ENCODE measurements around the gene CLOCK.

DNA sequence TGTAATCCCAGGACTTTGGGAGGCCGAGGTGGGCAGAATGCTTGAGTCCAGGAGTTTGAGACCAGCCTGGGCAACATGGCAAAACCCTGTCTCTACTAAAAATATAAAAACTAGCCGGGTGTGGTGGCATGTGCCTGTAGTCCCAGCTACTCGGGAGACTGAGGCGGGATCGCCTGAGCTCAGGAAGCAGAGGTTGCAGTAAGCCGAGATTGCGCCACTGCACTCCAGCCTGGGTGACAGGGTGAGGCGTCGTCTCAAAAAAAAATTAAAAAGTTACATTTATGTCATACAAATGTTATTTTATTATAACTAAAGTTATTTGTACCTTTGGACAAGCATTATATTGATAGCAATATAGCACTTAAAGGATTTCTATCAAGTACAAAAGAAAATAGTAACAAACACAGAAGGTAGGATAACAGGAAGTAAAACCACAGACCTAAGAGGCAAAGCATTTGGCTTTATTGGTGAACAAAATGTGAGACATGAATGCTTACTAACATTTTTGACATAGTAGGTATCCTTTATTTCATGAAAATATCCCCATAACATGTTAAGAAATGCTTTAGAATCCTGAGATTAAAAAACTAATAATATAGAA lies 99.5 kb downstream of the CLOCK start:
- no peak for TF ChIP-seq SUZ12 (IDR thresholded peaks at IDR 0.05; ENCODE audit: extremely low read depth, insufficient read depth, insufficient read length)
- TF ChIP-seq ZNF274 (IDR thresholded peaks at IDR 0.05; ENCODE audit: low read depth, low read length) = no peak
